HCT116 (cell line): ENCODE results near the gene SGTB. TPM values are rescaled to one million over a fixed set of nuclear protein-coding genes. Genes with fewer than 3 reads are reported as not detected.

Experiments
- ATAC-seq: fragments of 200-7000 bp; cut with Tn5 transposase; 2 replicates; pipeline ENCODE4 v1.9.1; 2020; ENCODE audit warnings: mild to moderate bottlenecking, moderate library complexity
- BruUV-seq: library from RNA; stranded (reverse); fragments of 400-500 nt; replicated peaks from 2 replicates; lab custom pipeline; 2021; lab: Mats Ljungman, UMichigan
- CTCF ChIA-PET: fragments of 300-600 bp; sonication (Branson Sonifier 250); formaldehyde crosslinking; loops from one replicate; lab custom pipeline; 2021; ENCODE audit warnings: antibody characterized with exemption; lab: Charles Lee
- POLR2A ChIA-PET: fragments of 300-600, 350-600 bp; sonication (Branson Sonifier 250); formaldehyde crosslinking; loops from one replicate; lab custom pipeline; 2021; ENCODE audit warnings: antibody characterized with exemption; lab: Charles Lee
- RAD21 ChIA-PET, 2 experiments: fragments of 300-600 bp; sonication (Branson Sonifier 250); formaldehyde crosslinking; loops; one replicate each; lab custom pipeline; 2023; ENCODE audit warnings: low total read pairs in 2 of 2; ENCODE audit not compliant: uncharacterized antibody in 2 of 2, unreplicated experiment in 2 of 2, low non-redundant PET in 1 of 2; lab: Charles Lee
- DNase-seq: peaks from one replicate; pipeline ENCODE4 v3.0.0-alpha.2; 2010; ENCODE audit warnings: low read depth, low spot score
- H2AFZ ChIP-seq: fragments of 200-600 bp; shearing (Covaris generic), sonication (generic); 2 replicates; pipeline ENCODE4 v1.6.1; 2017; ENCODE audit warnings: low read depth, mixed run types, mixed read lengths, antibody characterized with exemption, low read length; ENCODE audit not compliant: poor library complexity, severe bottlenecking
- H3K27ac ChIP-seq: 2 replicates; pipeline ENCODE4 v1.5.1; 2012; ENCODE audit warnings: low read depth, low read length
- H3K27me3 ChIP-seq: fragments of 200-600 bp; sonication (generic); 2 replicates; pipeline ENCODE4 v1.6.1; 2016; ENCODE audit warnings: mixed run types, low read length, mixed read lengths; ENCODE audit not compliant: insufficient read depth
- H3K36me3 ChIP-seq, 2 experiments: fragments of 200-500 bp in 1 of 2; fragments of 200-600 bp in 1 of 2; sonication (Bioruptor generic) in 1 of 2; sonication (generic) in 1 of 2; 2 replicates each; pipeline versions ENCODE4 v1.5.1 to v1.6.1; 2014 to 2016; ENCODE audit warnings: low read length in 2 of 2, inconsistent platforms in 1 of 2, mixed read lengths in 1 of 2, mixed run types in 1 of 2; ENCODE audit not compliant: insufficient read depth in 2 of 2, control insufficient read depth in 1 of 2
- H3K4me1 ChIP-seq, 2 experiments: fragments of 200-600 bp in 1 of 2; sonication (generic) in 1 of 2; 2 replicates each; pipeline versions ENCODE4 v1.5.1 to v1.6.1; 2012 to 2017; ENCODE audit warnings: low read length in 2 of 2, inconsistent platforms in 1 of 2, mild to moderate bottlenecking in 1 of 2, mixed read lengths in 1 of 2, mixed run types in 1 of 2, moderate library complexity in 1 of 2; ENCODE audit not compliant: insufficient read depth in 2 of 2, control insufficient read depth in 1 of 2
- H3K4me2 ChIP-seq: fragments of 200-600 bp; sonication (generic); 2 replicates; pipeline ENCODE4 v1.6.1; 2017; ENCODE audit warnings: mixed run types, low read length, mixed read lengths
- H3K4me3 ChIP-seq, 2 experiments: fragments of 200-600 bp in 1 of 2; sonication (generic) in 1 of 2; replicated peaks in 1 of 2; 2 replicates each; pipeline ENCODE4 v1.5.1; 2011 to 2016; ENCODE audit warnings: low read length in 2 of 2, control low read depth in 1 of 2, low read depth in 1 of 2, mild to moderate bottlenecking in 1 of 2, mixed read lengths in 1 of 2, mixed run types in 1 of 2
- H3K79me2 ChIP-seq: fragments of 200-600 bp; sonication (generic); 2 replicates; pipeline ENCODE4 v1.6.1; 2017; ENCODE audit warnings: mild to moderate bottlenecking, mixed run types, low read length, moderate library complexity, mixed read lengths; ENCODE audit not compliant: insufficient read depth
- H3K9ac ChIP-seq: fragments of 200-600 bp; sonication (generic); 2 replicates; pipeline ENCODE4 v1.6.1; 2016; ENCODE audit warnings: low read length, mixed read lengths
- H3K9me2 ChIP-seq: fragments of 200-600 bp; sonication (generic), shearing (Covaris generic); 2 replicates; pipeline ENCODE4 v1.6.1; 2017; ENCODE audit warnings: mixed run types, mild to moderate bottlenecking, moderate library complexity; ENCODE audit not compliant: insufficient read depth
- H3K9me3 ChIP-seq, 2 experiments: fragments of 200-500 bp in 1 of 2; fragments of 200-600 bp in 1 of 2; sonication (Bioruptor generic) in 1 of 2; sonication (generic) in 1 of 2; 2 replicates each; pipeline ENCODE4 v1.6.1; 2014 to 2017; ENCODE audit warnings: low read length in 2 of 2, mixed read lengths in 2 of 2, inconsistent platforms in 1 of 2, low read depth in 1 of 2, mild to moderate bottlenecking in 1 of 2, mixed run types in 1 of 2, moderate library complexity in 1 of 2; ENCODE audit not compliant: control insufficient read depth in 1 of 2, insufficient read depth in 1 of 2
- H4K20me1 ChIP-seq: fragments of 200-600 bp; sonication (generic), shearing (Covaris generic); 2 replicates; pipeline ENCODE4 v1.6.1; 2017; ENCODE audit warnings: mixed run types, mild to moderate bottlenecking, moderate library complexity; ENCODE audit not compliant: insufficient read depth
- ELF1 ChIP-seq: IDR thresholded peaks from 2 replicates; pipeline ENCODE4 v1.6.1; 2012; ENCODE audit warnings: low read depth, borderline replicate concordance
- EZH2phosphoT487 ChIP-seq: fragments of 200-600 bp; IDR thresholded peaks from 2 replicates; pipeline ENCODE4 v1.6.1; 2018; ENCODE audit warnings: antibody characterized with exemption, borderline replicate concordance
- FOSL1 ChIP-seq: IDR thresholded peaks from 2 replicates; pipeline ENCODE4 v1.6.1; 2012; ENCODE audit warnings: low read depth
- JUND ChIP-seq: IDR thresholded peaks from 2 replicates; pipeline ENCODE4 v1.6.1; 2012
- RAD21 ChIP-seq: IDR thresholded peaks from 2 replicates; pipeline ENCODE4 v1.6.1; 2012; ENCODE audit warnings: low read depth, mild to moderate bottlenecking
- SIN3A ChIP-seq: IDR thresholded peaks from 2 replicates; pipeline ENCODE4 v1.6.1; 2012; ENCODE audit warnings: low read depth
- SRF ChIP-seq: IDR thresholded peaks from 2 replicates; pipeline ENCODE4 v1.6.1; 2012; ENCODE audit warnings: low read depth
- TCF7L2 ChIP-seq: IDR thresholded peaks from 2 replicates; pipeline ENCODE4 v1.7.0; 2011; ENCODE audit warnings: borderline replicate concordance, inconsistent platforms; ENCODE audit not compliant: insufficient read depth, insufficient read length; ENCODE audit errors: extremely low read depth
- ZNF274 ChIP-seq: fragments of 200-500 bp; sonication (Bioruptor generic); IDR thresholded peaks from 2 replicates; pipeline ENCODE4 v1.6.1; 2014; ENCODE audit warnings: mild to moderate bottlenecking, low read depth, low read length, inconsistent platforms
- intact Hi-C: fragments of 100-400 bp; cut with micrococcal nuclease; formaldehyde crosslinking; loops from 2 replicates; pipeline ENCODE4 v1.10.0; 2022
- total RNA-seq: library from RNA; stranded (reverse); gene quantifications from one replicate; pipeline ENCODE4 v1.2.1, GENCODE V29; 2021; ENCODE audit not compliant: unreplicated experiment
- TF ChIP-seq, protein P1 (sequence below): IDR thresholded peaks from 2 replicates; pipeline ENCODE4 v1.6.1; 2012
- TF ChIP-seq, protein P2 (sequence below): IDR thresholded peaks from 2 replicates; pipeline ENCODE4 v1.6.1; 2012
- TF ChIP-seq, protein P3 (sequence below): IDR thresholded peaks from 2 replicates; pipeline ENCODE4 v1.6.1; 2011; ENCODE audit warnings: mild to moderate bottlenecking, low read length, moderate library complexity; ENCODE audit not compliant: insufficient replicate concordance; ENCODE audit errors: extremely low read depth
- TF ChIP-seq, protein P4 (sequence below), 3 experiments: fragments of 200-600 bp in 1 of 3; sonication (generic) in 1 of 3; IDR thresholded peaks in 2 of 3; conservative IDR thresholded peaks in 1 of 3; 2 replicates each; pipeline ENCODE4 v1.5.1; 2012 to 2017; ENCODE audit warnings: low read depth in 2 of 3, low read length in 2 of 3, antibody characterized with exemption in 1 of 3, borderline replicate concordance in 1 of 3, control low read depth in 1 of 3, mild to moderate bottlenecking in 1 of 3, mixed read lengths in 1 of 3, mixed run types in 1 of 3, moderate library complexity in 1 of 3; ENCODE audit not compliant: insufficient read depth in 1 of 3

Gene SGTB
- total RNA-seq, 1 experiment from 2014 or later: 12.6 TPM

DNA sequence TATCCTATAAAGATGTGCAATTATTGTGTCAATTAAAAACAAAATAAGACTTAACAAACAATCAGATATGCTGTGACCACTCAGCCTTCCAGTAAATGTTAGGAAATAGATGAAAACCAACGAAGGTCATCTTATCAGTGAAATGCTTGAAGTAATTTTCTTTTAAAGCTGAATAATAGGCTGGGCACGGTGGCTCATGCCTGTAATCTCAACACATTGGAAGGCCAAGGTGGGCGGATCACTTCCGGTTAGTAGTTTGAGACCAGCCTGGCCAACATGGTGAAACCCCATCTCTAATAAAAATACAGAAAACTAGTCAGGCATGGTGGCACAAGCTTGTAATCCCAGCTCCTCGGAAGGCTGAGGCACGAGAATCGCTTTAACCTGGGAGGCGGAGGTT is 31.3 kb upstream of the SGTB start:
- BruUV-seq: no TSS peak
- H3K9me3 ChIP-seq: no peaks in the 10 kb centered on the region
- H3K79me2 ChIP-seq: peaks cover 42% of the 10 kb centered on the region
- TF ChIP-seq TCF7L2 (no peak), SRF (no peak), FOSL1 (no peak), RAD21 (no peak), SIN3A (no peak)
- TF ChIP-seq, protein P1, sequence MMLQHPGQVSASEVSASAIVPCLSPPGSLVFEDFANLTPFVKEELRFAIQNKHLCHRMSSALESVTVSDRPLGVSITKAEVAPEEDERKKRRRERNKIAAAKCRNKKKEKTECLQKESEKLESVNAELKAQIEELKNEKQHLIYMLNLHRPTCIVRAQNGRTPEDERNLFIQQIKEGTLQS: no peak
- H3K9me2 ChIP-seq: no peaks in the 10 kb centered on the region
- ChIA-PET RAD21 (no interaction called here), CTCF (no interaction called here), POLR2A (no interaction called here)
- no peaks in the 10 kb centered on the region for H3K36me3 ChIP-seq
- H4K20me1 ChIP-seq: no peaks in the 10 kb centered on the region; the same call in none of the 2 replicates
- H3K27me3 ChIP-seq: no peaks in the 10 kb centered on the region
- no peak overlapping the region for H3K4me3 ChIP-seq
- no peak overlapping the region for H3K9ac ChIP-seq
- H3K4me1 ChIP-seq: no peaks in the 10 kb centered on the region
- H3K27ac ChIP-seq: no peak overlapping the region
- DNase-seq (no peak), ATAC-seq (no peak)
- intact Hi-C loops: no loop called here
- no peak overlapping the region for H3K4me2 ChIP-seq
- no peak overlapping the region for H2AFZ ChIP-seq

DNA sequence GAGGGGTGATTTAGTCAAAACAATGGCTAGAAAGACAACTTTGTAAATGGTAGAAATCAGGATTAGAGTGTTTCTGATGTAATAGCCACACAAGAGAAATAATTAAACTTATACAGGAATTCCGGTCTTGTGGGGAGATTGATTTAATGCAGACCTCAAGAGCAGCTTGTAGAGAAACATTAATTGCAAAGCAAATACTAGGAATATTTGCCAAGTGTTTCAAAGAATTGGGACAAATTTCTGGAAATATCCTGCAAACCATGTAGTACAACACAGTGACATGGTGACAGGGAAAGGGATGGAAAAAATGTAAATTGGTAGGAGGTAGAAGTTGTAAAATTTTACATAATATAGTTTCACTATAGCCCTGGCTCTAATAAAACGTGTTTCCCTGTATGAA is 29.0 kb upstream of the SGTB start:
- DNase-seq (no peak), ATAC-seq (no peak)
- ChIA-PET POLR2A (no interaction called here), CTCF (no interaction called here), RAD21 (no interaction called here)
- Histone ChIP-seq H3K36me3 (no peaks in the 10 kb centered on the region), H3K9me3 (no peaks in the 10 kb centered on the region), H2AFZ (no peak overlapping the region), H3K4me2 (no peak overlapping the region), H3K4me3 (no peak overlapping the region), H3K9me2 (no peaks in the 10 kb centered on the region), H4K20me1 (no peaks in the 10 kb centered on the region; the same call in 1 of the 2 replicates), H3K27me3 (no peaks in the 10 kb centered on the region), H3K4me1 (no peaks in the 10 kb centered on the region), H3K79me2 (peaks cover 37% of the 10 kb centered on the region), H3K9ac (no peak overlapping the region), H3K27ac (no peak overlapping the region)
- intact Hi-C loops: no loop called here
- BruUV-seq: no TSS peak
- TF ChIP-seq TCF7L2: no peak
- TF ChIP-seq SIN3A: no peak
- TF ChIP-seq, protein P2, sequence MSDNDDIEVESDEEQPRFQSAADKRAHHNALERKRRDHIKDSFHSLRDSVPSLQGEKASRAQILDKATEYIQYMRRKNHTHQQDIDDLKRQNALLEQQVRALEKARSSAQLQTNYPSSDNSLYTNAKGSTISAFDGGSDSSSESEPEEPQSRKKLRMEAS: no peak
- TF ChIP-seq, protein P3, sequence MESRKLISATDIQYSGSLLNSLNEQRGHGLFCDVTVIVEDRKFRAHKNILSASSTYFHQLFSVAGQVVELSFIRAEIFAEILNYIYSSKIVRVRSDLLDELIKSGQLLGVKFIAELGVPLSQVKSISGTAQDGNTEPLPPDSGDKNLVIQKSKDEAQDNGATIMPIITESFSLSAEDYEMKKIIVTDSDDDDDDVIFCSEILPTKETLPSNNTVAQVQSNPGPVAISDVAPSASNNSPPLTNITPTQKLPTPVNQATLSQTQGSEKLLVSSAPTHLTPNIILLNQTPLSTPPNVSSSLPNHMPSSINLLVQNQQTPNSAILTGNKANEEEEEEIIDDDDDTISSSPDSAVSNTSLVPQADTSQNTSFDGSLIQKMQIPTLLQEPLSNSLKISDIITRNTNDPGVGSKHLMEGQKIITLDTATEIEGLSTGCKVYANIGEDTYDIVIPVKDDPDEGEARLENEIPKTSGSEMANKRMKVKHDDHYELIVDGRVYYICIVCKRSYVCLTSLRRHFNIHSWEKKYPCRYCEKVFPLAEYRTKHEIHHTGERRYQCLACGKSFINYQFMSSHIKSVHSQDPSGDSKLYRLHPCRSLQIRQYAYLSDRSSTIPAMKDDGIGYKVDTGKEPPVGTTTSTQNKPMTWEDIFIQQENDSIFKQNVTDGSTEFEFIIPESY: no peak
- TF ChIP-seq, protein P4, sequence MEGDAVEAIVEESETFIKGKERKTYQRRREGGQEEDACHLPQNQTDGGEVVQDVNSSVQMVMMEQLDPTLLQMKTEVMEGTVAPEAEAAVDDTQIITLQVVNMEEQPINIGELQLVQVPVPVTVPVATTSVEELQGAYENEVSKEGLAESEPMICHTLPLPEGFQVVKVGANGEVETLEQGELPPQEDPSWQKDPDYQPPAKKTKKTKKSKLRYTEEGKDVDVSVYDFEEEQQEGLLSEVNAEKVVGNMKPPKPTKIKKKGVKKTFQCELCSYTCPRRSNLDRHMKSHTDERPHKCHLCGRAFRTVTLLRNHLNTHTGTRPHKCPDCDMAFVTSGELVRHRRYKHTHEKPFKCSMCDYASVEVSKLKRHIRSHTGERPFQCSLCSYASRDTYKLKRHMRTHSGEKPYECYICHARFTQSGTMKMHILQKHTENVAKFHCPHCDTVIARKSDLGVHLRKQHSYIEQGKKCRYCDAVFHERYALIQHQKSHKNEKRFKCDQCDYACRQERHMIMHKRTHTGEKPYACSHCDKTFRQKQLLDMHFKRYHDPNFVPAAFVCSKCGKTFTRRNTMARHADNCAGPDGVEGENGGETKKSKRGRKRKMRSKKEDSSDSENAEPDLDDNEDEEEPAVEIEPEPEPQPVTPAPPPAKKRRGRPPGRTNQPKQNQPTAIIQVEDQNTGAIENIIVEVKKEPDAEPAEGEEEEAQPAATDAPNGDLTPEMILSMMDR (IDR thresholded peaks at IDR 0.05 in 2 of 3, conservative IDR thresholded peaks at IDR 0.05 in 1 of 3; ENCODE audit: borderline replicate concordance in 1 of 3, insufficient read depth in 1 of 3, low read depth in 2 of 3, low read length in 2 of 3): no peak
- no peak for TF ChIP-seq EZH2phosphoT487
- TF ChIP-seq ZNF274: no peak
- no peak for TF ChIP-seq ELF1
- TF ChIP-seq SRF: no peak
- TF ChIP-seq, protein P1: no peak
- TF ChIP-seq JUND: no peak
